MM.1S (cell line): ENCODE data around the gene EHHADH.

Source experiments
- DNase-seq: peaks from one replicate; pipeline ENCODE4 v3.0.0-alpha.2; 2015
- H2AFZ ChIP-seq: fragments of 300-600 bp; sonication (generic); 2 replicates; pipeline ENCODE4 v1.6.0; 2016; ENCODE audit warnings: antibody characterized with exemption, low read length
- H3F3A ChIP-seq: fragments of 300-600 bp; sonication (generic); 2 replicates; pipeline ENCODE4 v1.6.1; 2016; ENCODE audit warnings: mild to moderate bottlenecking, antibody characterized with exemption, low read length, moderate library complexity, mixed read lengths; ENCODE audit not compliant: insufficient read depth
- H3K27ac ChIP-seq: fragments of 300-600 bp; sonication (generic); 2 replicates; pipeline ENCODE4 v1.5.1; 2016; ENCODE audit warnings: mild to moderate bottlenecking, low read length
- H3K27me3 ChIP-seq: fragments of 300-600 bp; sonication (generic); replicated peaks from 2 replicates; pipeline ENCODE4 v1.6.0; 2016; ENCODE audit warnings: low read length; ENCODE audit not compliant: insufficient read depth
- H3K36me3 ChIP-seq: fragments of 300-600 bp; sonication (generic); replicated peaks from 2 replicates; pipeline ENCODE4 v1.6.1; 2016; ENCODE audit warnings: mild to moderate bottlenecking, low read length, mixed read lengths; ENCODE audit not compliant: insufficient read depth
- H3K4me1 ChIP-seq: fragments of 300-600 bp; sonication (generic); 2 replicates; pipeline ENCODE4 v1.6.1; 2016; ENCODE audit warnings: low read length, mixed read lengths
- H3K4me2 ChIP-seq: fragments of 300-600 bp; sonication (generic); 2 replicates; pipeline ENCODE4 v1.6.0; 2016; ENCODE audit warnings: low read depth, low read length
- H3K4me3 ChIP-seq: fragments of 300-600 bp; sonication (generic); 2 replicates; pipeline ENCODE4 v1.5.1; 2016; ENCODE audit warnings: low read length, mixed read lengths
- H3K79me2 ChIP-seq: fragments of 300-600 bp; sonication (generic); 2 replicates; pipeline ENCODE4 v1.6.1; 2016; ENCODE audit warnings: mixed run types, low read length, mixed read lengths
- H3K9ac ChIP-seq: fragments of 300-600 bp; sonication (generic); 2 replicates; pipeline ENCODE4 v1.6.1; 2016; ENCODE audit warnings: low read length, mixed read lengths
- H3K9me2 ChIP-seq: fragments of 300-600 bp; sonication (generic); replicated peaks from 2 replicates; pipeline ENCODE4 v1.6.1; 2016; ENCODE audit warnings: mild to moderate bottlenecking, low read length, mixed read lengths; ENCODE audit not compliant: insufficient read depth
- H3K9me3 ChIP-seq: fragments of 300-600 bp; sonication (generic); replicated peaks from 2 replicates; pipeline ENCODE4 v1.6.1; 2016; ENCODE audit warnings: mild to moderate bottlenecking, low read length, mixed read lengths; ENCODE audit not compliant: insufficient read depth
- H4K20me1 ChIP-seq: fragments of 300-600 bp; sonication (generic); 2 replicates; pipeline ENCODE4 v1.6.1; 2016; ENCODE audit warnings: mild to moderate bottlenecking, low read length, moderate library complexity, mixed read lengths; ENCODE audit not compliant: insufficient read depth
- CTCF ChIP-seq: fragments of 300-600 bp; sonication (generic); IDR thresholded peaks from 2 replicates; pipeline ENCODE4 v1.5.1; 2016; ENCODE audit warnings: antibody characterized with exemption, low read length, mixed read lengths
- EZH2 ChIP-seq: fragments of 300-600 bp; sonication (generic); optimal IDR thresholded peaks from 2 replicates; pipeline ENCODE3; 2017; ENCODE audit warnings: low read depth, mild to moderate bottlenecking, antibody characterized with exemption, low read length, mixed read lengths
- EZH2phosphoT487 ChIP-seq: fragments of 300-600 bp; sonication (generic); IDR thresholded peaks from 2 replicates; pipeline ENCODE4 v1.6.1; 2018; ENCODE audit warnings: antibody characterized with exemption, low read length

The EHHADH gene

GRCh38 chr3:185290266-185290665, 36.4 kb upstream of the EHHADH start:
- Histone ChIP-seq H2AFZ (no peak overlapping the region), H3F3A (no peaks in the 10 kb centered on the region), H3K4me2 (no peak overlapping the region), H3K27me3 (no peaks in the 10 kb centered on the region), H3K79me2 (0 out of 2 replicates have a peak, but pooled peaks cover 2% of the 10 kb centered on the region), H3K9me2 (no peaks in the 10 kb centered on the region), H3K4me1 (no peaks in the 10 kb centered on the region), H3K9ac (no peak overlapping the region), H3K27ac (no peak overlapping the region), H4K20me1 (no peaks in the 10 kb centered on the region), H3K4me3 (no peak overlapping the region), H3K36me3 (no peaks in the 10 kb centered on the region), H3K9me3 (no peaks in the 10 kb centered on the region)
- TF ChIP-seq CTCF (no peak), EZH2phosphoT487 (no peak), EZH2 (no peak)
- DNase-seq, result no peak

- no peak for DNase-seq
- no peaks in the 10 kb centered on the region for H3F3A ChIP-seq
- peak overlapping the region; percentile 69 for H2AFZ ChIP-seq
- H3K27me3 ChIP-seq, result no peaks in the 10 kb centered on the region
- H3K36me3 ChIP-seq, result no peaks in the 10 kb centered on the region
- peak overlapping the region; percentile 62 for H3K4me3 ChIP-seq
- H3K9me2 ChIP-seq, result no peaks in the 10 kb centered on the region
- no peaks in the 10 kb centered on the region for H4K20me1 ChIP-seq
- H3K4me2 ChIP-seq, result peak overlapping the region; percentile 63
- no peaks in the 10 kb centered on the region for H3K9me3 ChIP-seq
- H3K9ac ChIP-seq, result peak overlapping the region; percentile 51
- H3K79me2 ChIP-seq, result peaks cover 14% of the 10 kb centered on the region
- TF ChIP-seq EZH2phosphoT487, result no peak
- no peak for TF ChIP-seq EZH2
- no peak for TF ChIP-seq CTCF
- H3K4me1 ChIP-seq, result peaks cover 17% of the 10 kb centered on the region
- H3K27ac ChIP-seq, result peak overlapping the region; percentile 25; the same call in 1 of the 2 replicates
Observed at GRCh38 chr3:185283374-185283935, 29.6 kb upstream of the EHHADH start.

- DNase-seq, result peak; percentile 100
- Histone ChIP-seq H3F3A (no peaks in the 10 kb centered on the region), H3K9me2 (no peaks in the 10 kb centered on the region), H3K9me3 (no peaks in the 10 kb centered on the region), H3K27me3 (no peaks in the 10 kb centered on the region), H3K27ac (peak overlapping the region; percentile 55; the same call in 1 of the 2 replicates), H3K36me3 (no peaks in the 10 kb centered on the region), H3K79me2 (peaks cover 14% of the 10 kb centered on the region), H3K4me2 (peak overlapping the region; percentile 63), H3K4me1 (peaks cover 17% of the 10 kb centered on the region), H3K4me3 (peak overlapping the region; percentile 62), H2AFZ (peak overlapping the region; percentile 69), H4K20me1 (no peaks in the 10 kb centered on the region), H3K9ac (peak overlapping the region; percentile 51)
- no peak for TF ChIP-seq EZH2
- no peak for TF ChIP-seq EZH2phosphoT487
- no peak for TF ChIP-seq CTCF
Observed at GRCh38 chr3:185282696-185283373, 29.0 kb upstream of the EHHADH start.
